Colon (tissue), 2 donors: ENCODE measurements around the gene USP25.
"Not testable (repeated sequence)": the region's sequence is repeated elsewhere in the genome, so short reads cannot be mapped to it uniquely, and the experiment has no call there.

Source experiments
- FAIRE-seq: peaks from 2 replicates; lab custom pipeline; 2012; peaks lifted over from hg19 to GRCh38; lab: Jason Lieb, UNC
- donor health status: control.
- donor health status: control.

USP25 gene

GRCh38 chr21:15731243-15731613, 1.4 kb downstream of the USP25 start:
- peak; percentile 79 for FAIRE-seq

DNA sequence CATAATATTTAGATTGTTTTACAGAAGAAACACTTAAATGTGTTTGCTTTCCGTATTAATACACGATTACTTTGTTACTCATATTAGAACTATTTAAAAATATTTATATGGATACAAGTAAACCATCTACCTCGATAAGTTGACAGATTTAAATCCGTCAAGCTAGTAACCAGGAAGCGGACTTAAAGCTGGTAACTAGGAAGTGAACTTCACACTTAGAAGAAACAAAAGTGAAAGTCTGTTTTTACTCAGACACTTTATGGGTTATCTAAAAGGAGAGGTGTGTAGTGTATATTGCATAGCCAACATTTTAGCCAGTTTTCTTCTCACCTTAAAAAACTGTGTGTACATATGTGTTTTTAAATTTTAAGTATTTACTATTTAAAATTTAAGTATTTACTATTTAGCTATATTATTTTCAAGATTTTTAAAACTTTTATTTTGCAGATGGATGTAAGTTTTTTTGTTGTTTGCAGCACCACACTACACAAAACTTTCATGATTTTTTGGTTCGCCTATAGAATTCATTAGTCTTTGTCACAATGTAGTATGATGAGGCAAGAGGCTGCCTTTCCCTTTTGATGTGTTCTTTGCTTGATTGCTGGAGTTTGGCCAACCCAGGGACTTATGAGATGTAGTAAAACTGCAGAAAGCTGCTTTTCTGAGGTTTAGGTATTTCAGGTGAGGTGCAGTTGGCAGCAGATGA, 2.7 kb downstream of the USP25 start:
- peak; percentile 98 for FAIRE-seq

DNA sequence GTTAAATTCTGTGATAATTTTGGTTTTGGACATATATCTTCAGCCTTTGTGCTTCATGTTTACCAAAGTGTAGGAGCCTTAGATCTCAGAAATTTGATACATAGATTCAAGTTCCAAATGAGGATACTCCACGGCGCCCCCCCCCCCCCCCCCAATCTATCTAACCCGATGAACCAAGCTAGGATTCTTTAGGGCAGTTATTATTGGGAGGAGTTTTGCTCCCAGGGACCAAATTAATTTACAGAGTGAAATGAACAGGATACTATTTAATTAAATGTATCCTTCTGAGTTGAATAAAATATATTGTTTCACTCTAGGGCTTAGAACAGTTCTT, 3.2 kb downstream of the USP25 start:
- no peak for FAIRE-seq

DNA sequence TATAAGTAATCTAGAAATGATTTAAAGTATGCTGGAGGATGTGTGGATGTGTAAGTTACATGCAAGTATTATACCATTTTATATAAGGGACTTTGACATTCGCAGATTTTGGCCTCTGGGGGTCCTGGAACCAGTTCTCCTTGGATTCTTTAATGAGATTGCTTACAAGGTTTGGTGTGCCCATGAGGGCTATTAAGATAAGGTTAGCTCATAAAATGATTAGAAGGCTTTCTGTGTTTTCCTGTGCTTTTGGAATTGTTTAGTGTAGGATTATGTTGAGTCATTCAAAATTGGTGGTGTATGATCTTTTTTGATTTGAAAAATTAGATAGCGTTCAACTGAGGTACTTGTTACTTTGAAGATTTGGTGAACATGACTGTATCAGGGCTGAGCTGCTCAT, 5.6 kb downstream of the USP25 start:
- FAIRE-seq, result no peak

GRCh38 chr21:15735931-15736330, 6.1 kb downstream of the USP25 start:
- not testable (repeated sequence) for FAIRE-seq

- not testable (repeated sequence) for FAIRE-seq
Measured at GRCh38 chr21:15738779-15739178, 9.0 kb downstream of the USP25 start.

DNA sequence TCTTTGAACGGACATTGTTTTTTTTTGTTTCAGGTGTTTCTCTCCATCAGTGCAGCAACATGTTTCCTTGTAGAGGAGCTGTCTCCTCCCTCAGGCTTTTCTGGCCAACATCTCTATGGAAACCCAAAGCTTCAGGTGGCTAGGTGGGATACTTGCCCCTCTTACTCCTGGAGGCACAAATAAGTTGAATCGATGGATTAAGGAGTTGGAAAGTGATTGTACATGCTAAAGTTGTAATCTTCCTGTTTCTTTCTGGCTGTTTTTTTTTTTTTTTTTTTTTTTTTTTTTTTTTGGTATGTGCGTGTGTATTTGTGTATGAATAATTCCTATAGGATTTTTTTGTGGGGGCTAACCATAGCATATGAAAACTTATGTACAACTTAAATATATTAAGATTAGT, 10.6 kb downstream of the USP25 start:
- no peak for FAIRE-seq

DNA sequence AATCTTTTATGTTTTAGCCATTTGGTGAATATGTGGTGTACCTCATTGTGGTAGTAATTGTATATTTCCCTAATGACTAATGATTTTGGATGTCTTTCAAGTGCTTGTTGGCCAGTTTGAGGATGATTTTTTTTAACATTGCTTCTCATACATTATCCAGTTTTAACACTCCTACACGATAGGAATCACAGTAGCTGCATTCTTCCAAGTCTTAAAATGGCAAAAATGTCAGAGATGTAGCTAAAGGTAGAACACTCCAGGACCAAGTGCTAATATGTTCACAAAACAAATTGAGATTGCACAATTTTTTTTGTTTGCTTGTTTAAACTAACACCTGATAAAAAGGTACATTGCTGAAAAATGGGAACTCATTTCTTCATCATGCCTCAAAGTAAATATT, 11.7 kb downstream of the USP25 start:
- no peak for FAIRE-seq

- FAIRE-seq, result no peak
Measured at GRCh38 chr21:15742052-15742670, 12.4 kb downstream of the USP25 start.

GRCh38 chr21:15742694-15743093, 12.9 kb downstream of the USP25 start:
- FAIRE-seq, result no peak

DNA sequence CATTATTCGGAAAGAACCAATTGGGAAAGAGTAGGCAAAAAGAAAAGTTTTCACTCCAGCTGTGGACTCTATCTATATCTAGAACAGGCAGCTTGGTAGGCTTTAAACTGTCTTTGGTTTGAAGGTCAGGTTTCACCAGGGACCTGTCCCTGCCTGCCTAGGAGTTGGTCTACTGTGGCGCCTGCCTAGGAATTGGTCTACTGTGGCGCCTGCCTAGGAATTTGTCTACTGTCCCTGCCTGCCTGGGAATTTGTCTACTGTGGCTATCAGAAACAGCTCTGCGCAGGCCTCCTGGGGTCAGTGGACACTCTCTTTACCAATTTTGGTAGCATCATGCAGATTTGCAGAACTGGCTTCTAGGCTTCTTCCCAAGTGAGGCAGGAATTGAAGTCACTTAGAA, 13.8 kb downstream of the USP25 start:
- no peak for FAIRE-seq

DNA sequence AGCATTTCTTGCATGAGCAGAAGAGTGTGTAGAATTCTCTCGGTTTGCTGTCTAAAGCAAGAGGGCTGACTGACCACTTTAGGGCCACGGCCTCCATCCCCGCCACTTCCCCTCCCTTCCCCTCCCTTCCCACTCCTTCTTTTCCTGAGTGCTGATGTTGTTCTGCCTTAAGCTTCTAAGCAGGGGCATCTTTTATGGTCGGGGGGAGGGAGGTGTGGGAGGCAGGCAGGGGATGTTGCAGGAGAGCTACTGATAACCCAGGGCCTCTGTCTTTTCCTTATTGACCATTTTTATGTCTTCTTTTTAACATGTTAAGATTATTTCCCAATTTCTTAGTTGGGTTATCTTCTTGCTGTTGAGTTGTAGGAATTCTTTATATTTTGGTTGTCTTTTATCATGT, 15.1 kb downstream of the USP25 start:
- no peak for FAIRE-seq

GRCh38 chr21:15748586-15748985, 18.8 kb downstream of the USP25 start:
- peak; percentile 36 for FAIRE-seq

DNA sequence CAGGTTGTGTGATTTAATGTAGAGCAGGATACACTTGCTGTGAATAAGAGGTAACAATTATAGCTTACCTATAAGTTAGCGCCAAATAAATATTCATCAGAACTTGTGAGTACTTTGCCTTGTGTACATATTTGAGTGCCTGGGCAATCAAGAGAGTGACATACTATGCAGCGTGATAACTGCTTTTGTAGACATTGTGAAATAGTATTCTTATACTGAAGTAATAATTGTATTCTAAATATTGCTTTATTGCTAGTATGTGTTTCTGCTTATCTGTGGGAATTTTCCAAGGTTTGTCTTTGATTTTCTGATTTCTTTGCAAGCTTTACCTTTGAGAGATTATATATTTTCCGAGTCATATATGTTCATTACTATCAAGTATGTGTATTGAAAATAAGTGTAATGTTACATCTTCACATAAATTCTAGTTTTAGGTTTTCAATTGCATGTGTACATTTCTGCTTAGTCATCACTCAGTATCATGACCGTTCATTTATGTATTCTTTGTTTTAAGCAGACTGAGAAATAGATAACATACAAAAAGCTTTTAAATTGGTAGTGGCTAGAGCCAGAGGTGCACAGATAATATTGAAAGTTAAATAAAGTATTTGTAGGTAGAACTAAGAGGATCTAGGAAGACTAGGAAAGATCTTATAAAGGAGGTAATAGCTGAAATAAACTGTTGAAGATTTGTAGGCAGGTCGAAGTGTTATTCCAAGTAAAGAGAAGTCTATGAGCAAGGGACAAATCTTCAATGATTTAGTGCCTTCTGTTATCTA, 19.5 kb downstream of the USP25 start:
- FAIRE-seq, result no peak

- FAIRE-seq, result no peak
Measured at GRCh38 chr21:15749861-15750159, 20.0 kb downstream of the USP25 start.

DNA sequence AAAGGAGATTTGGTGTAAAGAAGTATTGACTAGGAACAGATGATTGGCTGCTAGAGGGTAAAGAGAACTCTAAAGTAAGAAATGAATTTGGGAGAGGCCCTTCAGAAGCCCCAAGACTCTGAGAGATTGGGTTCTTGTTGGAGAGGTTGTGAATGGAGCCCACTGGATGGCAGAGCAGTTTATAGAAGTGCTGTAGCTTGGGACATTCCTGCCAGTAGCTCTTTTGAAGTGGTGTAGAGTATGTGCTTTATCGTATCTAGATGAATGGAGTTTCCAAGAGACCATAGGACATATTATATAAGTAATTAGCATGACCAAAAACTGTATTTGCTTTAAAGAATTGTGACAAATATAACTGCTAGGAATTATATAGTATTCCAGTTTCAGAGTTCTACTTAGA, 21.3 kb downstream of the USP25 start:
- FAIRE-seq, result no peak

DNA sequence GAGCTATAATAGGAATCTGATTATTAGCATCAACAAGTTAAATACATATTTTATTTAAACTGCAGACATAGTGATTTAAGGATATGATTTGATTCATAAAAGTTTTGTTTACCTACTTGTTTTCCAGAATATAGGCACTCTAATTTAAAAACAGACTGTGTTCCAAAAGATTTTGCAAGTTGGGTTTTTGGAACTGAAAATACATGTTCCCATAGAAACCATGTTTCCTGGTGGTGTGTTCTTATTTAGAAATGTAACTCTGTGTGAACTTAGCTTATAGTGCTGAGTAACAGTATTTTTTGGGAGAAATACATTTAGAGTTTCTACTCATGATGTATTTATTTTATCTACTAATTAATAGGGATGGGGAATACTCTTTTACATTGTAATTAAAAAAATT, 21.8 kb downstream of the USP25 start:
- no peak for FAIRE-seq

GRCh38 chr21:15752763-15753407, 23.1 kb downstream of the USP25 start:
- FAIRE-seq, result no peak

GRCh38 chr21:15753741-15754140, 24.0 kb downstream of the USP25 start:
- FAIRE-seq, result no peak

- FAIRE-seq, result no peak
Measured at GRCh38 chr21:15754640-15755039, 24.9 kb downstream of the USP25 start.

GRCh38 chr21:15755125-15755524, 25.3 kb downstream of the USP25 start:
- no peak for FAIRE-seq

DNA sequence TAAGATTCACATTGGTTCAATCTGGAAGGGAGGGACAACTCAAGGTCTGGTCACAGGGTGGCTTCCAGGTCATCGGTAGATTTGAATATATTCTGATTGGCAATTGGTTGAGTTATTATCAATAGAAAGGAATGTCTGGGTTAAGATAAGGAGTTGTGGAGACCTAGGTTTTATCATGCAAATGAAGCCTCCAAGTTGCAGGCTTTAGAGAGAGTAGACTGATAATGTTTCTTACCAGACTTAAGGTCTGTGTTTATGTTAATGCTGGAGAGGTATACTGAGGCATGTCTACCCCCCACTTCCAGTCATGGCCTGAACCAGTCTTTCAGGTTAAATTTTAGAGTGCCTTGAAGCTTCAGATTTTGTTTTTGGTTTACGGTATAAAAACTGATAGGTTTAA, 29.7 kb downstream of the USP25 start:
- FAIRE-seq, result no peak

DNA sequence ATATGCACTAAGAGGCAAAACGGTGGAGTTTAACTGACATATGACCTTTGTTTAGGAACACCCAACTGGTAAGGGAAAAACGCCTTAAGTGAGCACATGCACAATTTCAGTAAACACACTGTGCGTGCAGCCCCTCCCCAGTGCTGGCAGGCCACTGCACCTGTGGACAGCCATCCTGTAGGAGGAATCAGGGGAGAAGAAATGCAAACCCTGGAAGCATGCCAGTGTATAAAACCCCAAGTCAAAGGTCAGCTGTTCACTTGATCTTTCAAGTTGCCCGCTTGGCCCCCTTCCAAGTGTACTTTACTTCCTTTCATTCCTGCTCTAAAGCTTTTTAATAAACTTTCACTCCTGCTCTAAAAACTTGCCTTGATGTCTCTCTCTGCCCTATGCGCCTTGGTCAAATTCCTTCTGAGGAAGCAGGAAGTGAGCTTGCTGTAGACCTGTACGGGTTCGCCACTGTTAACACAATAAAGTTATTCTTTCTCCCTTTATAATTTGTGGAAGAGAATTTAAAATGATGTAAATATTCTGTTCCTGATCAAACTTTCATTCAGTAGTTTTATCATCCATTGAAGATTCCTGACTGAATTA, 31.8 kb downstream of the USP25 start:
- FAIRE-seq, result peak; percentile 85
